Prostate gland (tissue), 2 donors: Measurements from ENCODE around the gene CLCA1. TPM values are rescaled to one million over a fixed set of nuclear protein-coding genes. Genes with fewer than 3 reads are reported as not detected.

Source experiments
- DNase-seq: peaks from one replicate; pipeline ENCODE4 v3.0.0-alpha.2; 2019; ENCODE audit warnings: low spot score
- H3K27ac ChIP-seq, 2 donors: fragments of 200-600 bp; sonication (generic); 2 replicates each; pipeline ENCODE4 v1.5.1; 2017 to 2019
- H3K27me3 ChIP-seq: fragments of 200-600 bp; sonication (generic); replicated peaks from 2 replicates; pipeline ENCODE4 v1.5.1; 2019; ENCODE audit not compliant: insufficient read depth
- H3K36me3 ChIP-seq, 2 donors: fragments of 200-600 bp; sonication (generic); 1 replicate in 1 of 2; 2 replicates in 1 of 2; pipeline versions ENCODE4 v1.5.1 to v1.8.1; 2017 to 2019
- H3K4me1 ChIP-seq: fragments of 200-600 bp; sonication (generic); replicated peaks from 2 replicates; pipeline ENCODE4 v1.5.1; 2019
- H3K4me3 ChIP-seq, 2 donors: fragments of 200-600 bp; sonication (generic); 2 replicates each; pipeline ENCODE4 v1.5.1; 2017 to 2019
- H3K9me3 ChIP-seq: fragments of 200-600 bp; sonication (generic); 2 replicates; pipeline ENCODE4 v1.5.1; 2017
- POLR2A ChIP-seq: fragments of 450-650 bp; IDR thresholded peaks from one replicate; pipeline ENCODE4 v1.6.1; 2016; ENCODE audit warnings: antibody characterized with exemption, mild to moderate bottlenecking
- POLR2AphosphoS5 ChIP-seq: sonication (generic); formaldehyde crosslinking; IDR thresholded peaks from one replicate; pipeline ENCODE4 v1.6.1; 2017; ENCODE audit warnings: antibody characterized with exemption
- WGBS: methylation state at CpG from one replicate; pipeline ENCODE4 v1.1.5; 2018; 5-methylcytosine and 5-hydroxymethylcytosine counted together
- intact Hi-C: fragments of 100-400 bp; cut with DNase I; formaldehyde crosslinking; loops from one replicate; pipeline ENCODE4 v1.14.2; 2022
- total RNA-seq, 2 donors: library from RNA; depleted of rRNA; stranded (reverse); fragments of >200 nt; gene quantifications; one replicate each; pipeline ENCODE4 v1.1.0, GENCODE V29; 2016
- TF ChIP-seq, protein P1 (sequence below), 4 experiments: fragments of 200-600 bp in 2 of 4; fragments of 450-650 bp in 2 of 4; sonication (generic) in 2 of 4; IDR thresholded peaks; 1 replicate in 3 of 4; 2 replicates in 1 of 4; pipeline ENCODE4 v1.5.1; 2016 to 2019; ENCODE audit warnings: antibody characterized with exemption in 4 of 4, mild to moderate bottlenecking in 2 of 4, moderate library complexity in 2 of 4

The CLCA1 gene
- total RNA-seq, 2 donors from 2014 or later: 0.34 TPM; not detected in 1

- no peak for DNase-seq
- no peak overlapping the region for H3K4me3 ChIP-seq
- no peaks in the 10 kb centered on the region for H3K36me3 ChIP-seq
- no peak overlapping the region for H3K27ac ChIP-seq
- no peaks in the 10 kb centered on the region for H3K27me3 ChIP-seq
- TF ChIP-seq, protein P1, sequence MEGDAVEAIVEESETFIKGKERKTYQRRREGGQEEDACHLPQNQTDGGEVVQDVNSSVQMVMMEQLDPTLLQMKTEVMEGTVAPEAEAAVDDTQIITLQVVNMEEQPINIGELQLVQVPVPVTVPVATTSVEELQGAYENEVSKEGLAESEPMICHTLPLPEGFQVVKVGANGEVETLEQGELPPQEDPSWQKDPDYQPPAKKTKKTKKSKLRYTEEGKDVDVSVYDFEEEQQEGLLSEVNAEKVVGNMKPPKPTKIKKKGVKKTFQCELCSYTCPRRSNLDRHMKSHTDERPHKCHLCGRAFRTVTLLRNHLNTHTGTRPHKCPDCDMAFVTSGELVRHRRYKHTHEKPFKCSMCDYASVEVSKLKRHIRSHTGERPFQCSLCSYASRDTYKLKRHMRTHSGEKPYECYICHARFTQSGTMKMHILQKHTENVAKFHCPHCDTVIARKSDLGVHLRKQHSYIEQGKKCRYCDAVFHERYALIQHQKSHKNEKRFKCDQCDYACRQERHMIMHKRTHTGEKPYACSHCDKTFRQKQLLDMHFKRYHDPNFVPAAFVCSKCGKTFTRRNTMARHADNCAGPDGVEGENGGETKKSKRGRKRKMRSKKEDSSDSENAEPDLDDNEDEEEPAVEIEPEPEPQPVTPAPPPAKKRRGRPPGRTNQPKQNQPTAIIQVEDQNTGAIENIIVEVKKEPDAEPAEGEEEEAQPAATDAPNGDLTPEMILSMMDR (IDR thresholded peaks at IDR 0.05): no peak
- TF ChIP-seq POLR2AphosphoS5 (no peak), POLR2A (no peak)
- no peaks in the 10 kb centered on the region for H3K9me3 ChIP-seq
- WGBS: 76% methylated on average over 7 of the region's 7 CpGs
- intact Hi-C loops: no loop called here
- H3K4me1 ChIP-seq: no peaks in the 10 kb centered on the region
These were observed 39.5 kb upstream of the CLCA1 start for GRCh38 chr1:86429122-86429725.

DNA sequence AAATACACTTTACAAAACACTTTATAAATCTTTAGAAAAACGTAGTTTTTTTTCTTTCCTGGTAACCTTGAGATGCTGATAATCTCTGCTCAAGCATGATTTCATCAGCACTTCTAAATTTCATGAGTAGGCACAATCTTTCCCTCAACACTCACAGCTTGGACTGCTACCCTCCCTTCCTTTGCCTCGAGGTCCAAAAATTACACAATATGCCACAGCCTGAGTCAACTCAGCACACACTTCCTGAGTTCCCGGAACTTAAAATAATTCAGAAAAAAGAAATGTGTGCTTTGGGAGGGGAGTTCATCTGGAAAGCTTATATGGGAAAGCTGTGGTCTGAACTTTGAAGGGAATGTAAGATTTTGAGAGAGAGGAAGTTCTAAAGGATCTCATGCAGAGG is 38.9 kb upstream of the CLCA1 start:
- no peaks in the 10 kb centered on the region for H3K9me3 ChIP-seq
- H3K27me3 ChIP-seq: no peaks in the 10 kb centered on the region
- H3K4me1 ChIP-seq: no peaks in the 10 kb centered on the region
- peak; percentile 47 for DNase-seq
- no peak overlapping the region for H3K27ac ChIP-seq
- WGBS: 4% methylated on average over 3 of the region's 3 CpGs
- H3K36me3 ChIP-seq: no peaks in the 10 kb centered on the region
- no peak for TF ChIP-seq POLR2A
- TF ChIP-seq POLR2AphosphoS5: peak; percentile 46
- intact Hi-C loops: no loop called here
- H3K4me3 ChIP-seq: no peak overlapping the region

DNA sequence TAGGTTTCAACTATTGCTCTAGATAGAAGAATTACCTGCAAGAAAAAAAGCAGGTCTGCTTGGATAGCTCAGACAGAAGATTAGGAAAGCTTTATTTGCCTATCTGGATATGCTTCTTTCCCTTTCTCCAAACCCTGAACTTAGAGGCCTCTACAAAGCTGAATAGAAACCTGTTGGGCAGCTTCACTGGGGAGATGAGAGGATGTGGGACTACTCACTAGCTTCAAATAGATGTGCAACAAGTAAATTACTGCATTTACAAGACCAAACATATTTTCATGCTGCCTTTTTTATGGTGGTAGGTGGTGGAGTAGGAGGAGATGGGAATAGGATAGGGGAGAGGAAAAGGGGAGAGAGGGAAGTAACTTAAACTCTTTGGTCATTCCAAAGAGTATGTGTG is 38.4 kb upstream of the CLCA1 start:
- intact Hi-C loops: no loop called here

DNA sequence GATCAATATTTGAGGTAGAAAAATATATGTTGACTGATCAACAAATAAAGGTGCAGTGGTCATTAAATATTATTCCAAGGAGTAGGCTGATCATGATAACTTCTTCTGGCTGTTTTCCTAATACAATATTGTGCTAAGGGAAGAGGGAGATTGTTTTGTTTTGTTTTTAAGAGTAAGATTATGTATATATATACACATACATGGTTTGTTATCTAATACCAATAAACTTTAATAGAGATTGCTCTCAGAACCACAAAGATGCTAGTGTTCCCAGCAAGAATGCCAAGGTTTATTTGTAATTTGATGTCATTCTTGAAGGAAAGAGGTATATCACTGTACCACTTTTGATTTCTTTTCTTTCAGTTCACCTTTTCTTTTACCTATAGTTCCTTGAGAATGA is 34.7 kb upstream of the CLCA1 start:
- no peak for DNase-seq
- Histone ChIP-seq H3K27me3 (peaks cover 3% of the 10 kb centered on the region), H3K36me3 (no peaks in the 10 kb centered on the region), H3K4me3 (no peak overlapping the region), H3K4me1 (no peaks in the 10 kb centered on the region), H3K27ac (no peak overlapping the region), H3K9me3 (no peaks in the 10 kb centered on the region)
- TF ChIP-seq POLR2AphosphoS5 (peak; percentile 36), POLR2A (no peak)
- TF ChIP-seq, protein P1 (IDR thresholded peaks at IDR 0.05): no peak
- intact Hi-C loops: no loop called here

More for the DNA sequence above, 38.4 kb upstream of the CLCA1 start:
- Histone ChIP-seq H3K27me3 (no peaks in the 10 kb centered on the region), H3K9me3 (no peaks in the 10 kb centered on the region), H3K36me3 (no peaks in the 10 kb centered on the region), H3K4me3 (no peak overlapping the region), H3K27ac (no peak overlapping the region), H3K4me1 (no peaks in the 10 kb centered on the region)
- no peak for TF ChIP-seq POLR2AphosphoS5
- no peak for TF ChIP-seq POLR2A
- TF ChIP-seq, protein P1 (IDR thresholded peaks at IDR 0.05): no peak
- DNase-seq: no peak

DNA sequence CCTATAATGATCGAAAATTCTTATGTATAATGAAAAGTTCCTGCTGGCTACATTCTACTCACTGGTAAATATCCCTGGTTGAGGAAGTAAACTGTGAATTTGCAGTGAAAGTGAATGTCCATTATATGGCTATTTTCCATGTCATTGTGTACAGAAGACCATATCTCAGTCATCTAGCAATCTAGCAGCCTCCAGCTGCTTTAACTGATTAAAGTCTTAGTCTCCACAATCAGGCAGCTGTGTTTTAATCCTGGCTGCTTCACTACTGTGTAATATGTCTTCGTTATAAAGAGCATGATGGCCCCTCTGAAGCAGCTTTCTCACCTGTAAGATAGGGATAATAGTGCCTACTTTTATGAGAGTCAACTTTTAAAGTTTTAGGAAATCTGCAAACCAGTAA is 33.4 kb upstream of the CLCA1 start:
- WGBS: 21% methylated on average over 2 of the region's 2 CpGs
- no peak overlapping the region for H3K4me3 ChIP-seq
- peaks cover 3% of the 10 kb centered on the region for H3K27me3 ChIP-seq
- intact Hi-C loops: no loop called here
- H3K4me1 ChIP-seq: no peaks in the 10 kb centered on the region
- TF ChIP-seq POLR2AphosphoS5 (no peak), POLR2A (no peak)
- TF ChIP-seq, protein P1 (IDR thresholded peaks at IDR 0.05): no peak
- no peaks in the 10 kb centered on the region for H3K9me3 ChIP-seq
- H3K36me3 ChIP-seq: no peaks in the 10 kb centered on the region
- no peak for DNase-seq
- H3K27ac ChIP-seq: no peak overlapping the region
